HG02763 (cell line): Measurements from ENCODE around the gene EDIL3.
"Not testable (repeated sequence)": the region's sequence is repeated elsewhere in the genome, so short reads cannot be mapped to it uniquely, and the experiment has no call there.

Experiments
- ATAC-seq: cut with Tn5 transposase; IDR thresholded peaks from one replicate; pipeline ENCODE4 v1.9.1; 2021; ENCODE audit warnings: mild to moderate bottlenecking, moderate library complexity; ENCODE audit not compliant: unreplicated experiment

Gene EDIL3

DNA sequence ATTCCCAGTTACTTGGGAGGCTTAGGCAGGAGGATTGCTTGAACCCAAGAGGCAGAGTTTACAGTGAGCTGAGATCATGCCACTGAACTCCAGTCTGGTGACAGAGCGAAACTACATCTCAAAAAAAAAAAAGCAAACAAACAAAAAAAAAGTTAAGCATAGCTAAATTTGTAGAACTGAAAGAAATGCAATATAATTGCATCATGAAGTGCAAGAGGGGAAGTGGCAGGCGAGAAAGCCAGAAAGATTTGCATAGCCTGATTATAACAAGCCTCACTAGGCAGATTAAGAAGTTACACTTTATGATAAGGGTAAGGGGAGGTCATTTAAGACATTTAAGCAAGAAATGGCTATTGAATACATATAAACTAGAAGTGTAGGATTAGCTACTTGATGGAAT is 187.1 kb downstream of the EDIL3 start:
- ATAC-seq: no peak

DNA sequence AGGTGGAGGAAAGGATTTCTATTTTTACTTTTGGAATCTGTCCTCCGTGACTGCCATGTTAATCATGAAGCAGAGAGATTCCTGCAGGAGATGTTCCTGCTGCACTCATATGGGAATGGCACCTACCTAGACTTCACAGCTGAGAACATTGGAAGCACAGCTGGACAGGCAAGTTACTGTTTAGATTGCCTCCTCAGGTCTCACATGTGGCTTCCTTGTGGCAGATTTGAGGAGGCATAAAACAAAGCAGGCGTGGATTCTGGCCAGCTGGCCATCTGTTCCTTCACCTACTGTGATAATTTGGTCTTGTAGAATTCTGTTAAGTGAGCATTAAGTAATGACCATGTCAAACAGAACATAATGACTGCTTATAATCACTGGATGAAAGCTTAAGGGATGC is 193.4 kb downstream of the EDIL3 start:
- no peak for ATAC-seq

DNA sequence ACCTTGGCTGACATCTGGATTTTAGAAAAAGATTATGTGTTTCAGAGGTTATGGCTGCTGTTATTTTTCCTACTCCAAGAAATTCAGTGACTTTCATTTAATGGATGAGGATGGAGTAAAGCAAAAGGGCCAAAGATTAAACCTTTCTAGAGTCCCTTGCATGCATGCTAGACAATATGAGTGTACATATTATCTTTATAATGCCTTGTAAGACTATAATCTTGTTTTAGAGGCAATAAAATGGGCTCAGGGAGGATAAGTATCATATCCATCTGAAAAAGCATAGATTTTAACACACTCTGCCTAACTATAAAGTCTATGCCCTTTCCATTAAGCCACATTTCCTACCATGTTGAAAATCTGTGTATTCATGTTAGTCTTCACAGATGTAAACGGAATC is 199.8 kb downstream of the EDIL3 start:
- no peak for ATAC-seq

DNA sequence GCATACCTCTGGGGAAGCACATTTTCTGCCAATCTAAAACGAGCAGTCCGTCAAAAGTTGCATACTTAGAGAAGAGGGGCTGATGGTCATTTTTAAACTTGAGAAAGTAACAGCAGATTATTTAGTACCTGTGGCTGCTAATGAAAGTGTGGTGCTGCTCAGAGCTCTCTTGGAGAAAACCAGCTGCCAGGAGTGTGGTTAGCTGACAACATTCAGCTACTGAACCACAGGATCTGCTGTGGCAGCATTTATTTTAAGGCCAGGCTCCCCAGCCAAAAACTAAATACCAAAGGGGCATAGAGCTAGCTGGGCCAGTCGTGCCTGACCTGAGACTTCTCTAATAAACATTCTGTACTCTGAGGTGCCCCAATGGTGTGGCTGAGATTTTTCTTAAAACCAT is 203.6 kb downstream of the EDIL3 start:
- ATAC-seq: no peak

DNA sequence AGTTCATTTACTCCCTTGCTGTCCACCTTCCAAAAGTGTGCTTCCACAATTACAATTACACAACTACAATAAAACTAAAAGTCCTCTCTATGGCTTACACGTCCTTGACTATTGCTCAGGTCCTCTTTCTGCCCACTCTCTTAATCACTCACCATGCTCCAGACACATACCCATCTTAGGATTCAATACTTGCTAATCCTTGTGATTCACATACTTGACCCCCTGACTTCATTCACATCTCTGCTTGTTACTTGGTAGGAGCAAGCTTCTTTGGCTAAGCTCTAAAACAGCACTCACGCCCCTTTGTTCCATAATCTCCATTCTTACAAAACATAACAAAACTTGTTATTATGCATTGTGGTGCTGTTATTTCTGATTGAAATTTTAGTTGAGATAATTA is 215.8 kb downstream of the EDIL3 start:
- no peak for ATAC-seq

DNA sequence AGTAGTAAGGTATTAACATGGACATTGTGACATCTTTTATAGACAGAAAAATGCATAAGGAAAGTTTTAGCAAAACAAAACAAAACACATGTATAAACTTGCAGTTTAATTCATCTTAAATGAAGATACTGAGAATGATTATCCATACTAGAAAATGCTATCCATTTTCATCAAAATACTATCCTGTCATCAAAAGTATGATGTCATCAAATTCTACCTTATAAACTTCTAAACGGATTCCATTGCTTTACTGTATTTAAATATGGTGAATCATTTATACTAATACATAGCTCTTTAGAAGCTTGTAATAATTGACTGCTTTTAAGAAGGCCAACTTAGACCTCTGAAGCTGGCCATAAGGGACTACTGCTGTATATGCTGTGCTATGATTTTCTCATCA is 221.0 kb downstream of the EDIL3 start:
- no peak for ATAC-seq

DNA sequence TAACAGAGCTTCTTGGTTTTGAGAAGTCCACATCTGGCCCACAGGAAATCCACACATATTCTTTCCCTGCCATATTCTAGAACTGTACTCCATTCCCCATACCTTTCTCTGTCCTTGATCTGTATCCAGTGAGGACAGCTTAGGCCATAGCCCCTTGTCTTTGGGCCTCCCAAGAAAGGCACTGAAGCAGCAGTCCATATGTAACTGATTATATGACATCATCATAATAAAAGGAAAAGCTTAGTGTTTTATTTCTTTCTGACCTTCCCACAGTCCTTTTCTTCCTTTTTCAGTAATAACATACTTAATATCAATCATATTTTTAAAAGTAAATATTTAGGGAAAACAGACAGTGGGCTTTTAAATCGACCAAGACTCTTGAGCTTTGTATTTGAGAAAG is 222.0 kb downstream of the EDIL3 start:
- no peak for ATAC-seq

DNA sequence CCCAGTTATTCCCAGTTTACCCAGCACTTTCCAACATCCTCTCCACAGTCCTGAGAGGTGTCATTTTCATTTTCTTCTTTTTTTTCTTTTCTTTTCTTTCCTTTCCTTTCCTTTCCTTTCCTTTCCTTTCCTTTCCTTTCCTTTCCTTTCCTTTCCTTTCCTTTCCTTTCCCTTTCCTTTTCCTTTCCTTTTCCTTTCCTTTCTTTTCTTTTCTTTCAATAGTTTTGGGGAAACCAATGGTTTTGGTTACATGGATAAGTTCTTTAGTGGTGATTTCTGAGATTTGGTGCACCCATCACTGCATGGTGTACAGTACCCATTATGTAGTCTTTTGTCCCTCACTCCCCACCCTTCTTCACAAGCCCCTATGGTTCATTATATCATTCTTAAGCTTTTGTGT is 224.0 kb downstream of the EDIL3 start:
- not testable (repeated sequence) for ATAC-seq

DNA sequence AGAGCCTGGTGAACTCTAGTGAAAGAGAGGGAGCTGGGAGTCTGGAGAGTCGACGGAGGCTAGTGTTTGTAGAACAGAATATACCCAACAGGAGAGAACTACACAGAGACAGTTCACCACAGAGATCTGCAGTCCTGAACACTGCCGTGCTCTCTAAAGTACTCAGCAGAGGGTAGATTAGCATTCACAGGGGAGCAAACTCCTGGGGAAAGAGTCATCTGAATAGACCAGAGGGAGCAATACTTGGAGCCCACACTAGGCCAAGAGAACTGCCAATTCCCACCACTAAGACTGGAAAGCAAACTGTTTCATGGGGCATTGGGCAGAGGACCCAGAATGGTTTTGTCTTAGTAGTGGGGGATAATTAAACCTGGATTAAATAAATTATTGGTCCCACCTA is 235.6 kb downstream of the EDIL3 start:
- ATAC-seq: no peak

DNA sequence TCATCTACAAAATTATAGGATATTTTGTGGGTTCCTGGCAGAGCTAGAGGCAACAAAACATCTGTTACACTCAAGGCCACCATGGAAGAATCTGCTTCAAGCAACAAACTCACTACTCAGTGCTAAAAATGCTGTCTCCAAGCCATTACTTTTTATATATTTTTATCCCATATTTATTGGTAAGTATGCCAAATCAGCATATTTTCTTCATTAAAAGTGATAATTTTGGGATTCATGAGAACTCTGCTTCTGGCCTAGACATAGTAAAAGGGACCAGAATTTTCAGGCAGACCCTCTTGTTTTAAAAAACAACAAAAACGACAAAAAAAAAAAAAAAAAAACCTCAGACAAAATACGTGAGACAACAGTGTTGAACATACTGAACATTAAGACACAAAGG is 236.0 kb downstream of the EDIL3 start:
- no peak for ATAC-seq

DNA sequence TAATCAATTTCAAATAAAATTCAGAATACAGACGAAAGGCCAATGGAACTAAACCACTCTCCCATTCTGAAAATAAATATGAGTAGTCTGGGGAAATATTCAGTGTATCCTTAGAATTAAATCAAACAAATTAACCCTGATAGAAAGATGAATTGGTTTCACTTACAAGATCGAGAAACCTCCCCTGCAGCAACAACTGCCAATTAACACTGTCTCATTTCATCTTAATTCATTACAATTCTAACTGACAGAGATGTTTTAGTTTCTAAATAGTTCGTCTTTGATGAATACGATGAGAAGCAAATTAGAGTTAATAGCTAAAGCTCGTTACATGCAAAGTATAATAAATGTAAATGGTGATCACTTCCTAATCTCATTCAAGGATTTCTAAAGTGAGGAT is 247.1 kb downstream of the EDIL3 start:
- ATAC-seq: no peak

DNA sequence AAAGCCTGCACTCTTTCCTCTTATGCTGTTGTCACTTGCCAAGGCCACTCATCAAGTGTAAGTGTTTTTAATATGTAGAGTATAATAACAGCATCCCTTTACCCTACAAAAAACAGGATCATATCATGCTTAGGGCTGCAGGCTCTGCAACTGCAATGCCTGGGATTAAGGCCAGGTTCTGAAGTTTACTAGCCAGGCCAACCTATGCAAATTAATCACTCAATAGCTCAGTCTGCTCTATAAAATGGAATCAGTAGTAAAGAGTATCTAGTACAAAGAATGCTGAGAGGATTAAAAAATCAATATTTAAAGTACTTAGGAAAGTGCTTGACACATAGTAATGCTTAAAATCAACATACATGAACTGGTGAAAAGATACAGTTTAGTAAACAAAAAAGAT is 253.3 kb downstream of the EDIL3 start:
- ATAC-seq: no peak

DNA sequence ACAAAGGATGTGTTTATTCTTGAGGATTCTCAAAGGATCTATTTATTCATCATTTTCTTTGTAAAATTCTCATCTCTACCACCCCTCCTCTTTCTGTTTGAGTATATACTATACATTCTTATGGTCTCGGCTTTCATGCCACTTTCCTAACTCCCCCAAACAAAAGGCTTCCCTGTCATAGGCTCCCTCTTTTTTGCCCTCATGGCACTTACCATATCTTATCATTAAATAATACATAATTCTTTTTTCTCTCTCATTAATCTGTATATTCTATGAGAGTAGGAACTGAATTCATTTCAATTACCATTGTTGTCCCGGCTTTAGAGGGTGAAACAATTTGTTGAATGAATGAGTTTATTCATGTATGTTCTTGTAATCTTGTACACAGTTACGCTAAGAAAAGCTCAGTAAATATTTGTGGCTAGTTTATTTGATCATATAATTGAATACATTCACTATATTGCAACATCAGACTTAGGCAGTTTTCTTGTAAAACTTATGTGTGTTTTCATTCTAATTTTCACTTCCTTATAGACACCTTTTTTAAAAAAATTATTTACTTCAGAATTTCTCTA is 254.6 kb downstream of the EDIL3 start:
- no peak for ATAC-seq

DNA sequence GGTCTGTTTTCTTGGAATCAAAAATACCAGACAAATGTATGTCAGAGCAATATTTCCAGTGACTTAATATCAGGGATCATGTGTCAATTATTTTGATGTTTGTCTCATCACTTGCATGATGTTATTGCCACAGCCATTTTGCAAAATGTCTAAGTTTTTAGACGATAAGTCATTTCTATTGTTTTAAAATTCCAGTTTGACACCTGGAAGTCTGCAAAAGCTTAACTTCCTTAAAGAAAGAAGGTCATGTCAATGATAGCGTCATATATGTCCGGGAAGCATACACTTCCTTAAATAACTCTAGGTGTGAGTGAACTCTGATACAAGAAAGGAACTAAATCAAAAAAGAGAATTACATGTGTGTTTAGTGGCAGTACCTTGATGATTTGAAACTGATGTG is 259.5 kb downstream of the EDIL3 start:
- ATAC-seq: no peak

DNA sequence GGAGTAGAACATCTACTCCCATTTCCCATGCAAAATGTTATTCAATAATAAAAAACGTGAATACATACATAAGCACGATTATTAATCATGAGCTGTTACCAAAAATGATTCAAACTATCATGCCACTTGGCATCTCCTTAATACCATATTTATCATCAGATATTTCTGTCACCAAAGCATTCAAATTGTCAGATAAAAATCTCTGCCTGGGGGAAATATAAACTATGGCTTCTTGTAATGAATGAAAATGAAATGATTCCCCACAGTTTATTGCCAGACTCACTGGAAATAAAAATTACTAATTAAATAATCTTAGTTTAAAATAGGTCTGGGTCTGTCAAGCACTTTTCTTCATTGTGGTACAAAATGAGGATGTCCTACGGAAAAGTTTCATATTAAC is 265.4 kb downstream of the EDIL3 start:
- no peak for ATAC-seq

DNA sequence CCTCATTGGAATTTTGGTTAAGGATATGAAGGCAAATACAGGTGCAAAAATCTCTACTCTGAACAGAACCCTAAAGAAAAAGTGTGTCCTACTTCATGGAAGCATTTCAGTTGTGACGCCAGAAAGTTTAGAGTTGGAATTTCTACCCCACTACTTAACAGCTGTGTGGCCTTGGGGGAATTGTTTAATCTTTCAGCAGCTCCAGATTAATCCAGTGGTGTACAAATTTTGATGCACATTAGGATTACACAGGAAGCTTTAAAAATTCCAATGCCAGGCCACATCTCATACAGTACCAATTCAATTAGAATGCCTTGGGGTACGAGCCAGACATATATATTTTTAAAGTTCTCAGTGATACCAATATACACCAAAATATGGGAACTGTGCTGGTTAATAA is 266.1 kb downstream of the EDIL3 start:
- no peak for ATAC-seq

DNA sequence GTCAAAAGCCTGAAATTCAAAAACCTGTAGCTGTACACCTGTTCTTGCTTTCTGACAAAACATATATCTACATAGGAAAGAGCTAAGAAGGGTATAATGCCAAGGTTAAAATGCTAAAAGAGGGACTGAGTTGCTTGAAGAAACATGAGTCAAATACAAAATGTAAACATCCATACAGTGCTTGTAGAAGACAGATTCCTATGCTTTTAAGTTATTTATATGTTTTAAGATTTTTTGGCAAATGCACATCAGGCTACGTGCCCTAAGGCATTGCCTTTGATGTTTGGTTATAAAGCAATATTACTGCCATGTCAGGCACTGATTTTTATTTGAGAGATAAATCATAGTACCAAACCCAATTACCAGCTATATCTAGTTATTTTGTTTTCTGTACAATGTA is 269.0 kb downstream of the EDIL3 start:
- ATAC-seq: no peak

DNA sequence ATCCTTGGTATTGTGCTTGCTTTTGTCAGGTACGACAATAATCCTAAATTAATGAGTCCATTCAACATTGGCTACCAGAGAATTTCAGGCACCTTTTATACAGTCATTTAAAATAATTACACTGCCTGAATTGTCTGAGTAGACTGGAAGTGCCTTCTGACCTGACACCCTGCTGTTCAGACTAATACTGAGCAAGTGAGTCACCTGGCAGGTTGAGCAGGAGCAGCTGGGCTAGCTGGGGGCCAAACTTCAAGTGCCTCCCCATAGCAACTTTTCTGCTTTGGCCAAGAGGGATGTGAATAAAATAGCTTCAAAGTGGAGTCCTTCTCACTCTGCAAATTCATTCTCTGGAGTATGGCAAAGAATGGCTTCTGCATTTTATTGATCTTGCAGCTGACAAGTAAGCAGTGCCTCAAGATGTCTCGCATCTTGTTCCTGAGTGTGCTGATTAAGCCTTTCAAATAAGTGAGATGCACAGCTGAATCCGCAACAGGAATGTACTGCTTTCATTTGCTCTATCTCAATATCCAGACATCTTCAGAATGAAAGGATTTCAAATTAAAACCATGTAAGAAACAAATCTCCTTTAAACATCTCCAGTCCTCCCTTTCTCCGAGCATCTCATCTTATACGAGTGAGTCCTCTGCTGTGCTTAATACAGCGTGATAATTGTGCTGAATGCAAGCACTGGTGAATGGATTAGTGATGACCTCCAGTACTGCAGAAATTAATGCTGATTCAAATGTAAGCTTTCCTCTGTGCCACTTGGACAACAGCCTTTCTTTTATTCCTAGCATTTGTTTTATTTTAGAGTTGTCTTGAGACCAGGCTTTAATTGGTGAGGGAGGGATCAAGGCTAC is 271.2 kb downstream of the EDIL3 start:
- ATAC-seq: no peak

DNA sequence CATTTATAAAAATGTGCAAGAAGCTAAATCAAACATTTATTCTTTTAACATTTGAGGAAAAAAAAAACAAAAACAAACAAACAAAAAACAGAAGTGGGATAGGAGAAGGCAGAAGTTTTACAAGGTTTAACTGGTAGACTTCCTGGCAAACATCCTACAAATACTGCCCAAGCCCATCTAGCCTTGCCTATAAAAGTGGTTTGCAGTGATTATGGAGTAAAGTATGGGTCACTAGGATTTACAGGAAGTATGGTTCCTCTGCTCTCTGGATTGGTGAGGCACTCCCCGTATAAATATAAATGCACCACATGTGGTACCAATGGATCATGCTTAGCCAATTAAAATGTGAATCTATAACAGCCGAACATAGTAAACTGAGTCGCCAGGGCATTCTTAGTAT is 291.9 kb downstream of the EDIL3 start:
- no peak for ATAC-seq

DNA sequence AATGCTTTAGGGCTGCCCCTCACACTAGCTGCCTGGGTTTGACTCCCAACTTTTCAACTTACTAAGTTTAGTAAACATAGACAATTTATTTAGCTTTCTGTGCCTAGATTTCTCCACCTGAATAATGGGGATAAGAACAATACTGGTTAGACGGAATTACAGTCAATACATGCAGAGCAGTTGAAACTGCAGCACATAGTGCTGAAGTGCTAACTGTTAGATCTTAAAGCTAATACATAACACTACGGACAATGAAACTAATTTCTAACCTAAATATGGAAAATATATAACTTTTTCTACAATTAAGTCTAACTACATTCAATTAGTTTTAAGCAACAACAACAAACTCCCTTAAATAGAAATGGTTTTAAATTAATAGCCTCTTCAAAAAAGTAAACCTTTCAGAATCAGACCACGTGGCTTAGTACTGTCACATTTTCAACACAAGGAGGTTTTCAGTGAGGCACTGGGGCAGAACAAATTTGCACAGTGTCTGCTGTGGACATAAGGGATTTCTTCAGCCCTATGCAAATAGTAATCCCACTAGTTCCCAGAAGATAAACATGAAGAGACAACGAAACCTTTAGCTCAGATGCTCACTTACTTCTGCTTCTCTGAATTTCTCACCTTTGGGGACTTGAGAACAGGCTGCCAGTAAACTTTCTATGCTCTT is 293.4 kb downstream of the EDIL3 start:
- no peak for ATAC-seq

DNA sequence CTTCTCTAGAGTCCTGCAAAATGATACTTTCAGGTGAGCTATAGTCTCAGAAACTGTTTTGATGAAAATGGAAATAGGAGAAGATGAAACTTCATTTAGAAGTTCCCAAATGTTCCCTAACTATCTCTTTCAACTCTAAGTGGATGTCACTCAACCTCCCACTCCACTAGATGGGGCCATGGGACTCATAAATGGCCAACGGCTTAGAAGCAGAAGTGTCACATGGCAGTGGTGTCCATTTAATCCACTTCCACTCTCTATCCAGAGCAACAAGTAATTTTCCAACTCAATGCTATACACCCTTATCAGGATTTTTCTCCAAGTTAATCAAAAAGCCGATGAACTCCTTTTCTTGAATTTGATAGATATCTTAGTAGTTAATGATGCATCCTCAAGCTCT is 295.7 kb downstream of the EDIL3 start:
- ATAC-seq: no peak

DNA sequence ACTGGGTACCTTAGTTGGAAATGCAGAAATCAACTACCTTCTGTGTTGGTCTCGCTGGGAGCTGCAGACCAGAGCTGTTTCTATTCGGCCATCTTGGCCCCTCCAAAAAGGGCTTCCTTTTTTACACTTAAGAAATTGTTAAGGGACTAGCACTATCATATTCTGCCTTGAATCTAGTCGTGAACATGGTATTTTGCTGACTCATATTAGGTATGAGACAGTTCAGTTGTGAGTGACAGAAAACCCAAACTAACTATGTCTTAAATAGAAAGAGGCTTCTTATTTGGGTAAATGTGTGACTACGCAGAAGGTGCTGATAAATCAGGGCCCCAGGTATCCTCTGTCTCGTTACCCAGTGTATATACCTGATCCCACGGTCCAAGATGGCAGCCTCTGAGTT is 298.2 kb downstream of the EDIL3 start:
- ATAC-seq: no peak
